ENCODE measurements around the gene IMMP2L.
A peak's percentile ranks its signal among the peaks of the same experiment; 100 is the strongest.

IMMP2L gene

GRCh38 chr7:111018447-111018846 lies 543.8 kb downstream of the IMMP2L start:
- DNase-seq: no peak

- no peak for DNase-seq
These were observed 548.2 kb downstream of the IMMP2L start for GRCh38 chr7:111014079-111014478.

- DNase-seq: no peak
These were observed 549.3 kb downstream of the IMMP2L start for GRCh38 chr7:111012799-111013675.

GRCh38 chr7:111012149-111012548 lies 550.1 kb downstream of the IMMP2L start:
- no peak for DNase-seq

- DNase-seq: no peak
These were observed 550.8 kb downstream of the IMMP2L start for GRCh38 chr7:111011520-111011919.

- no peak for DNase-seq
These were observed 551.5 kb downstream of the IMMP2L start for GRCh38 chr7:111010798-111011197.

- no peak for DNase-seq
These were observed 552.7 kb downstream of the IMMP2L start for GRCh38 chr7:111009526-111010040.

- no peak for DNase-seq
These were observed 555.6 kb downstream of the IMMP2L start for GRCh38 chr7:111006691-111007090.

- DNase-seq: no peak
These were observed 556.3 kb downstream of the IMMP2L start for GRCh38 chr7:111006040-111006439.

GRCh38 chr7:111005445-111005844 lies 556.8 kb downstream of the IMMP2L start:
- DNase-seq: no peak

- DNase-seq: no peak
These were observed 557.9 kb downstream of the IMMP2L start for GRCh38 chr7:111004310-111004901.

- no peak for DNase-seq
These were observed 558.4 kb downstream of the IMMP2L start for GRCh38 chr7:111003883-111004282.

GRCh38 chr7:110994028-110994967 lies 568.0 kb downstream of the IMMP2L start:
- no peak for DNase-seq

GRCh38 chr7:110988890-110989501 lies 573.3 kb downstream of the IMMP2L start:
- no peak for DNase-seq

- no peak for DNase-seq
These were observed 573.9 kb downstream of the IMMP2L start for GRCh38 chr7:110988348-110988747.

- no peak for DNase-seq
These were observed 575.1 kb downstream of the IMMP2L start for GRCh38 chr7:110987127-110987693.

- no peak for DNase-seq
These were observed 578.4 kb downstream of the IMMP2L start for GRCh38 chr7:110983822-110984456.

- DNase-seq: no peak
These were observed 585.1 kb downstream of the IMMP2L start for GRCh38 chr7:110977127-110977737.

- DNase-seq: no peak
These were observed 586.8 kb downstream of the IMMP2L start for GRCh38 chr7:110975486-110975885.

- peak; percentile 83 for DNase-seq
These were observed 587.9 kb downstream of the IMMP2L start for GRCh38 chr7:110974441-110974840.
